Mammary epithelial cell (primary cell): ENCODE measurements around the gene NBAS.
"Not testable (repeated sequence)": the region's sequence is repeated elsewhere in the genome, so short reads cannot be mapped to it uniquely, and the experiment has no call there.

Experiments used
- EZH2 ChIP-seq: IDR thresholded peaks from 2 replicates; pipeline ENCODE4 v1.6.1; 2012; ENCODE audit warnings: low read length, inconsistent platforms, borderline replicate concordance
- TF ChIP-seq, protein P1 (sequence below), 2 donors: IDR thresholded peaks in 1 of 2; conservative IDR thresholded peaks in 1 of 2; 2 replicates each; pipeline ENCODE4 v1.5.1; 2011 to 2012; ENCODE audit warnings: inconsistent platforms in 2 of 2, low read length in 2 of 2, mild to moderate bottlenecking in 2 of 2, control low read depth in 1 of 2, low read depth in 1 of 2; ENCODE audit not compliant: insufficient read depth in 1 of 2; ENCODE audit errors: extremely low read depth in 1 of 2

- TF ChIP-seq, protein P1, sequence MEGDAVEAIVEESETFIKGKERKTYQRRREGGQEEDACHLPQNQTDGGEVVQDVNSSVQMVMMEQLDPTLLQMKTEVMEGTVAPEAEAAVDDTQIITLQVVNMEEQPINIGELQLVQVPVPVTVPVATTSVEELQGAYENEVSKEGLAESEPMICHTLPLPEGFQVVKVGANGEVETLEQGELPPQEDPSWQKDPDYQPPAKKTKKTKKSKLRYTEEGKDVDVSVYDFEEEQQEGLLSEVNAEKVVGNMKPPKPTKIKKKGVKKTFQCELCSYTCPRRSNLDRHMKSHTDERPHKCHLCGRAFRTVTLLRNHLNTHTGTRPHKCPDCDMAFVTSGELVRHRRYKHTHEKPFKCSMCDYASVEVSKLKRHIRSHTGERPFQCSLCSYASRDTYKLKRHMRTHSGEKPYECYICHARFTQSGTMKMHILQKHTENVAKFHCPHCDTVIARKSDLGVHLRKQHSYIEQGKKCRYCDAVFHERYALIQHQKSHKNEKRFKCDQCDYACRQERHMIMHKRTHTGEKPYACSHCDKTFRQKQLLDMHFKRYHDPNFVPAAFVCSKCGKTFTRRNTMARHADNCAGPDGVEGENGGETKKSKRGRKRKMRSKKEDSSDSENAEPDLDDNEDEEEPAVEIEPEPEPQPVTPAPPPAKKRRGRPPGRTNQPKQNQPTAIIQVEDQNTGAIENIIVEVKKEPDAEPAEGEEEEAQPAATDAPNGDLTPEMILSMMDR (conservative IDR thresholded peaks at IDR 0.05 in 1 of 2, IDR thresholded peaks at IDR 0.05 in 1 of 2; ENCODE audit: extremely low read depth in 1 of 2, insufficient read depth in 1 of 2, low read depth in 1 of 2, low read length in 2 of 2) = not testable (repeated sequence)
- not testable (repeated sequence) for TF ChIP-seq EZH2
These were observed 350.6 kb downstream of the NBAS start for GRCh38 chr2:15210542-15210941.
